Vagina (tissue), 2 donors: Measurements from ENCODE around the gene TTC39C. TPM values are rescaled to one million over a fixed set of nuclear protein-coding genes. Genes with fewer than 3 reads are reported as not detected.

Experiments used
- DNase-seq, 2 donors: peaks; one replicate each; pipeline ENCODE4 v3.0.0-alpha.2; 2017; ENCODE audit errors: extremely low spot score in 2 of 2
- H3K27ac ChIP-seq: fragments of 200-600 bp; sonication (generic); one replicate; pipeline ENCODE4 v1.5.1; 2019
- H3K27me3 ChIP-seq: fragments of 200-600 bp; sonication (generic); one replicate; pipeline ENCODE4 v1.5.1; 2019
- H3K36me3 ChIP-seq, 2 donors: fragments of 200-600 bp; sonication (generic); one replicate each; pipeline ENCODE4 v1.5.1; 2017 to 2019
- H3K4me1 ChIP-seq: fragments of 200-600 bp; sonication (generic); one replicate; pipeline ENCODE4 v1.5.1; 2019
- H3K4me3 ChIP-seq, 2 donors: fragments of 200-600 bp; sonication (generic); 1 replicate in 1 of 2; 2 replicates in 1 of 2; pipeline ENCODE4 v1.5.1; 2016 to 2019
- H3K9me3 ChIP-seq: fragments of 200-600 bp; sonication (generic); one replicate; pipeline ENCODE4 v1.5.1; 2019
- POLR2A ChIP-seq, 2 donors: fragments of 450-650 bp; IDR thresholded peaks; one replicate each; pipeline ENCODE4 v1.6.1; 2017; ENCODE audit warnings: antibody characterized with exemption in 2 of 2, mild to moderate bottlenecking in 2 of 2, moderate library complexity in 2 of 2
- POLR2AphosphoS5 ChIP-seq, 2 donors: sonication (generic); formaldehyde crosslinking; IDR thresholded peaks; one replicate each; pipeline ENCODE4 v1.9.0; 2017; ENCODE audit warnings: antibody characterized with exemption in 2 of 2, mild to moderate bottlenecking in 2 of 2, low read depth in 1 of 2; ENCODE audit not compliant: insufficient read depth in 1 of 2
- intact Hi-C: fragments of 100-400 bp; cut with DNase I; formaldehyde crosslinking; loops from one replicate; pipeline ENCODE4 v1.15.1; 2023
- total RNA-seq: library from RNA; depleted of rRNA; stranded (reverse); fragments of >200 nt; gene quantifications from one replicate; pipeline ENCODE4 v1.2.3, GENCODE V29; 2016
- TF ChIP-seq, protein P1 (sequence below), 3 experiments: fragments of 450-650 bp in 2 of 3; fragments of 200-600 bp in 1 of 3; sonication (generic) in 1 of 3; IDR thresholded peaks; one replicate each; pipeline ENCODE4 v1.5.1; 2017 to 2019; ENCODE audit warnings: antibody characterized with exemption in 3 of 3, mild to moderate bottlenecking in 2 of 3, moderate library complexity in 2 of 3

Gene TTC39C
- total RNA-seq, 1 donor from 2014 or later = 42.5 TPM

DNA sequence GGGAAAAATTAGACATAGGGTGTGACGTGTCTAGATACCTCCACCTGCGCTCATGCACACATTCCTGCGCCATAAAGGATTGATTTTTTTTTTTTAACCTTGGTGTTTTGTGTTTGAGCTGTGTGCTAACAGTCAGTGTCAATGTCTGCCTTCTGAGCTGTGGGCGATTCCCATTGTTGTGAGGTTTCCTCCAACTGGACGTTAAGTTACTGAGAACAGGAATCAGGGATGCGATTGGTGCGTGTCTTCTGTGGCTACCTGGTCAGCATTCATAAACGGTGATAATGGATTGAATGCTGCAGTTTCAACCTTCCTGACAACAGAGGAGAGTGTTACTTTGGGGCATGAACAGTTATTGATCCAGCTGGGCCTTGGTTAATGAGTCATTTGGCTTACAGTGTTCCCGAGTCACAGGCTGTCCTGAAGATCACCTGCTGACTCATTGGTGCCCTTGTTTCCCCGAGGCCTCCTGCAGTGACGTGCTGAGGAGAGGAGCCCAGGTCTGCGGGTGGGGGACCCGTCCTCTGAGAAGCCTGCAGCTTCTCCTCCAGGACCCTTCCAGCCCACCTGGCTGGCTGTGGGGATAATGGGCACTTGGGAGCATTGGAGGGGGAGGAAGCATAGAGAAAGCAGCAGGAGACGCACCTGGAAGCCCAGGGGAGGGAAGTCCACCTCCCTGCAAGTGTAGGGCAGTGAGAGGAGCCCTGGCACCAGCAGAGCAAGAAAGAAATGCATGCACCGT is 98.5 kb downstream of the TTC39C start:
- no peak overlapping the region for H3K4me3 ChIP-seq
- peaks cover 0 to 6% of the 10 kb centered on the region in 2 donors for H3K36me3 ChIP-seq
- H3K4me1 ChIP-seq = no peaks in the 10 kb centered on the region
- no peak for DNase-seq
- no peaks in the 10 kb centered on the region for H3K9me3 ChIP-seq
- H3K27ac ChIP-seq = no peak overlapping the region
- intact Hi-C loops = no loop called here
- H3K27me3 ChIP-seq = no peaks in the 10 kb centered on the region
- no peak for TF ChIP-seq POLR2A (IDR thresholded peaks at IDR 0.05)
- no peak for TF ChIP-seq POLR2AphosphoS5 (IDR thresholded peaks at IDR 0.05; ENCODE audit: insufficient read depth in 1 of 2, low read depth in 1 of 2)
- TF ChIP-seq, protein P1, sequence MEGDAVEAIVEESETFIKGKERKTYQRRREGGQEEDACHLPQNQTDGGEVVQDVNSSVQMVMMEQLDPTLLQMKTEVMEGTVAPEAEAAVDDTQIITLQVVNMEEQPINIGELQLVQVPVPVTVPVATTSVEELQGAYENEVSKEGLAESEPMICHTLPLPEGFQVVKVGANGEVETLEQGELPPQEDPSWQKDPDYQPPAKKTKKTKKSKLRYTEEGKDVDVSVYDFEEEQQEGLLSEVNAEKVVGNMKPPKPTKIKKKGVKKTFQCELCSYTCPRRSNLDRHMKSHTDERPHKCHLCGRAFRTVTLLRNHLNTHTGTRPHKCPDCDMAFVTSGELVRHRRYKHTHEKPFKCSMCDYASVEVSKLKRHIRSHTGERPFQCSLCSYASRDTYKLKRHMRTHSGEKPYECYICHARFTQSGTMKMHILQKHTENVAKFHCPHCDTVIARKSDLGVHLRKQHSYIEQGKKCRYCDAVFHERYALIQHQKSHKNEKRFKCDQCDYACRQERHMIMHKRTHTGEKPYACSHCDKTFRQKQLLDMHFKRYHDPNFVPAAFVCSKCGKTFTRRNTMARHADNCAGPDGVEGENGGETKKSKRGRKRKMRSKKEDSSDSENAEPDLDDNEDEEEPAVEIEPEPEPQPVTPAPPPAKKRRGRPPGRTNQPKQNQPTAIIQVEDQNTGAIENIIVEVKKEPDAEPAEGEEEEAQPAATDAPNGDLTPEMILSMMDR (IDR thresholded peaks at IDR 0.05) = no peak

DNA sequence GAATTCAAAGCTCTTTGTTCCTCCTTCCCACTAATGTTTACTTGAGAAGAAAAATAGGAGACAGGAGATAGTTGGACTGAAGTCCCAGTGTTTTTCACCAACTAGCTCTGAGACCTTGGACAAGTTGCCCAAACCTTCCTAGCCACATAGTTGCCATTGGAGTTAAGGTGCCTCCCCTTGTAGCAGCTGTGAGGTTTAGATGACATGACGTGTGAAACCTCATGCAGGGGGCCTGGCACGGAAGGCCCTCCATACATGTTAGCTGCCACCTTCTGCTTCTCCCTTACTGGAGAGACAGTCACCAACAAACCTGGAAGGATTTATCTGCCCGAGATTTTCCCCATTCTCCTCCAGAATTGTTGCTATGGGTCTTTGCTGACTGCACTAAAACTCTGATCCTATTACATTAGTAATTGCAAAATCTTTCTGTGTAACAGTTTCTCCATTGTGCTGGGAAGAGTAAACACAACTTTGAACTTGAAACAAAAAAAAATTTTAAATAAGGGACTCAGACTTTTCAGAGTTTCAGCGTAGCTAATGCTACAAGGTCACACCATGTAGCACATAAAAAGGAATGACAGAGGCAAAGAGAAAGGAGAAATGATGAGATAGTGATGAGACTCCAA is 100.5 kb downstream of the TTC39C start:
- Histone ChIP-seq H3K4me1 (no peaks in the 10 kb centered on the region), H3K4me3 (no peak overlapping the region), H3K36me3 (peaks cover 0 to 6% of the 10 kb centered on the region in 2 donors), H3K27me3 (no peaks in the 10 kb centered on the region), H3K9me3 (no peaks in the 10 kb centered on the region), H3K27ac (no peak overlapping the region)
- DNase-seq = no peak
- TF ChIP-seq, protein P1 (IDR thresholded peaks at IDR 0.05) = no peak
- TF ChIP-seq POLR2AphosphoS5 (IDR thresholded peaks at IDR 0.05; ENCODE audit: insufficient read depth in 1 of 2, low read depth in 1 of 2) (no peak), POLR2A (IDR thresholded peaks at IDR 0.05) (no peak)
- intact Hi-C loops = no loop called here

DNA sequence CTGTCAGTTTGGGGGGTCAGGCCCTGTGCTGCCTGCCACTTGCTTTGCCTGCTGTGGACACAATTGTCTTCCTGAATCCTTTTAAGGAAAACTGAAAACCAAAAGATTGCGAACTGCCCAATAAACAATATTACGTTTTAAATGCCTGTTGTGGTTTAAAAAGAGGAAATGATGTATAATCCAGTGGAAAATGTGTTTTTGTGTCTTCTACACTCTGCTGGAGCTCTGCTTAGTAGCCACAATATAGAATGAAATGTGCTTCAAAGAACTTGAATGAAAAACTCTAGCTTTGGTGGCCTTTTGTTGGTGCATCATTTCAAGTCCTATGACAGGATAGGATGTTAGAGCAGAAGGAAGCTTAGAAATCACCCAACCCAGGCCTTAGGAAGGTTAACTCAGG is 101.1 kb downstream of the TTC39C start:
- TF ChIP-seq POLR2AphosphoS5 (IDR thresholded peaks at IDR 0.05; ENCODE audit: insufficient read depth in 1 of 2, low read depth in 1 of 2) (no peak), POLR2A (IDR thresholded peaks at IDR 0.05) (no peak)
- TF ChIP-seq, protein P1 (IDR thresholded peaks at IDR 0.05) = no peak
- Histone ChIP-seq H3K27me3 (no peaks in the 10 kb centered on the region), H3K36me3 (peaks cover 0 to 6% of the 10 kb centered on the region in 2 donors), H3K9me3 (no peaks in the 10 kb centered on the region), H3K4me3 (no peak overlapping the region), H3K4me1 (no peaks in the 10 kb centered on the region), H3K27ac (no peak overlapping the region)
- no peak for DNase-seq
- intact Hi-C loops = no loop called here

DNA sequence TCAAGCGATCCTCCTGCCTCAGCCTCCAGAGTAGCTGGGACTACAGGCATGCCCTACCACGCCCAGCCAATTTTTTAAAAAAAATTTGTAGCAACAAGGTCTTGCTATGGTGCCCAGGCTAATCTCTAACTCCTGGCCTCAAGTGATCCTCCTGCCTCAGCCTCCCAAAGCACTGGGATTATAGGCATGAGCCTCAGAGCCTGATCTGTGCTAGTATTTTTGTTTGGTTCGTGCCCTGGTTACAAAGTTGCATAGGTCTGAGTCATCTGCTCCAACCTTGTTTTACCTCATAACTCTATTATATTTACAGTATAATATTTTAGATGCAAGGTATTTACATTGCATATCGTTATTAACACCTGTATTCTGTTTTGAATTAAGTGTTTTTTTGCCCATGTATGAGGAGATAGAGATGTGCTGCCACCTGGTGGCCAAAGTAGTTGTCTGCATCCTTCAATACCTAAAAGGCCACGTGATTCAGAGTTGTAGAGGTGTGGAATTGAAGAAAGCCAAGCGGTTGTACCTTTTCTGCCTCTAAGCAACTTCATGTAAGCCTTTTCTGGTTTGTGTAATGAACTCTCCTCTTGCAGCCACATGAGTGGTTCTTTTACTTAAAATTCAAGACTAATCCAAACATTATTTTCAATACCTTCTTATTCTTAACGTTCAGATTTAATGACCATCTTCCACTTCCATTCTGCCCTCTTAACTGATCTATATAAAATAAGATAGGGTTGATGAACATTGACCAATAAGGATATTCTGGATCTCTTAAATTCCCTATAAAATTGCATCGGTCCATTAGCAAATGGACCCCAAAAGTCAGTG is 104.4 kb downstream of the TTC39C start:
- Histone ChIP-seq H3K27me3 (no peaks in the 10 kb centered on the region), H3K9me3 (no peaks in the 10 kb centered on the region), H3K4me1 (no peaks in the 10 kb centered on the region), H3K36me3 (peaks cover 0 to 6% of the 10 kb centered on the region in 2 donors), H3K27ac (no peak overlapping the region), H3K4me3 (no peak overlapping the region)
- intact Hi-C loops = no loop called here
- no peak for DNase-seq
- TF ChIP-seq, protein P1 (IDR thresholded peaks at IDR 0.05) = peak; percentile 78 to 95 (median 91)
- TF ChIP-seq POLR2AphosphoS5 (IDR thresholded peaks at IDR 0.05; ENCODE audit: insufficient read depth in 1 of 2, low read depth in 1 of 2) (peak in 1 of 2 donors; percentile 59), POLR2A (IDR thresholded peaks at IDR 0.05) (no peak)
